Hippocampal formation (tissue), 2 donors: ENCODE data around the gene ACOXL.
"Not testable (repeated sequence)": the region's sequence is repeated elsewhere in the genome, so short reads cannot be mapped to it uniquely, and the experiment has no call there.

Experiments
- DNase-seq, 2 donors: peaks; one replicate each; lab custom pipeline; 2025; lab: John Stamatoyannopoulos, UW

Gene ACOXL

GRCh38 chr2:110732422-110733413, at the start of gene ACOXL:
TSS of gene ACOXL (plus strand) at chr2:110732573. CDS start at chr2:110768390, 35,817 bp downstream.
- DNase-seq, result no peak

- no peak for DNase-seq
These were observed 49.5 kb upstream of the ACOXL start for GRCh38 chr2:110682872-110683271.

GRCh38 chr2:110687775-110688484, 44.4 kb upstream of the ACOXL start:
- DNase-seq, result not testable (repeated sequence)

GRCh38 chr2:110688594-110689091, 43.7 kb upstream of the ACOXL start:
- DNase-seq, result no peak

- DNase-seq, result no peak
These were observed 42.0 kb upstream of the ACOXL start for GRCh38 chr2:110690083-110690965.

GRCh38 chr2:110691612-110692258, 40.6 kb upstream of the ACOXL start:
- no peak for DNase-seq

GRCh38 chr2:110695146-110695898, 37.1 kb upstream of the ACOXL start:
- not testable (repeated sequence) for DNase-seq

- not testable (repeated sequence) for DNase-seq
These were observed 34.1 kb upstream of the ACOXL start for GRCh38 chr2:110698253-110698652.

- DNase-seq, result no peak
These were observed 29.6 kb upstream of the ACOXL start for GRCh38 chr2:110702514-110703380.

GRCh38 chr2:110707386-110707965, 24.9 kb upstream of the ACOXL start:
- no peak for DNase-seq

- no peak for DNase-seq
These were observed 23.9 kb upstream of the ACOXL start for GRCh38 chr2:110708455-110708854.

- no peak for DNase-seq
These were observed 19.6 kb upstream of the ACOXL start for GRCh38 chr2:110712737-110713136.

- DNase-seq, result no peak
These were observed 18.6 kb upstream of the ACOXL start for GRCh38 chr2:110713513-110714362.

GRCh38 chr2:110714452-110715224, 17.7 kb upstream of the ACOXL start:
- no peak for DNase-seq

- no peak for DNase-seq
These were observed 15.3 kb upstream of the ACOXL start for GRCh38 chr2:110716959-110717645.

- no peak for DNase-seq
These were observed 14.6 kb upstream of the ACOXL start for GRCh38 chr2:110717734-110718133.

- no peak for DNase-seq
These were observed 14.0 kb upstream of the ACOXL start for GRCh38 chr2:110718382-110718781.
